ENCODE results near the gene SLC25A11.
A peak's percentile ranks its signal among the peaks of the same experiment; 100 is the strongest.

Gene SLC25A11

GRCh38 chr17:4945176-4945943 lies 5.5 kb upstream of the SLC25A11 start:
- no peak for TF ChIP-seq CTCF (IDR thresholded peaks at IDR 0.05; ENCODE audit: insufficient read depth, low read length, poor library complexity, severe bottlenecking)
- DNase-seq (ENCODE audit: extremely low read depth, insufficient read length) = peak; percentile 68

GRCh38 chr17:4944554-4945175 lies 4.8 kb upstream of the SLC25A11 start:
- no peak for TF ChIP-seq CTCF (IDR thresholded peaks at IDR 0.05; ENCODE audit: insufficient read depth, low read length, poor library complexity, severe bottlenecking)

More at GRCh38 chr17:4945176-4945943, 5.5 kb upstream of the SLC25A11 start:
- H3K36me3 ChIP-seq (ENCODE audit: control insufficient read depth, insufficient read depth, low read length) = peaks cover 24% of the 10 kb centered on the region
- H3K4me3 ChIP-seq (replicated peaks; ENCODE audit: low read depth, low read length) = peak overlapping the region; percentile 100
- H3K27me3 ChIP-seq (replicated peaks; ENCODE audit: control insufficient read depth, insufficient read depth, low read length) = no peaks in the 10 kb centered on the region

GRCh38 chr17:4944163-4944553 lies 4.3 kb upstream of the SLC25A11 start:
- Histone ChIP-seq H3K4me3 (replicated peaks; ENCODE audit: low read depth, low read length) (peak overlapping the region; percentile 100), H3K27me3 (replicated peaks; ENCODE audit: control insufficient read depth, insufficient read depth, low read length) (no peaks in the 10 kb centered on the region), H3K36me3 (ENCODE audit: control insufficient read depth, insufficient read depth, low read length) (peaks cover 24% of the 10 kb centered on the region)
- no peak for TF ChIP-seq CTCF (IDR thresholded peaks at IDR 0.05; ENCODE audit: insufficient read depth, low read length, poor library complexity, severe bottlenecking)
- no peak for DNase-seq (ENCODE audit: extremely low read depth, insufficient read length)

More at GRCh38 chr17:4944554-4945175, 4.8 kb upstream of the SLC25A11 start:
- H3K27me3 ChIP-seq (replicated peaks; ENCODE audit: control insufficient read depth, insufficient read depth, low read length) = no peaks in the 10 kb centered on the region
- peaks cover 24% of the 10 kb centered on the region for H3K36me3 ChIP-seq (ENCODE audit: control insufficient read depth, insufficient read depth, low read length)
- peak; percentile 57 for DNase-seq (ENCODE audit: extremely low read depth, insufficient read length)
- peak overlapping the region; percentile 100 for H3K4me3 ChIP-seq (replicated peaks; ENCODE audit: low read depth, low read length)

GRCh38 chr17:4942760-4943508 lies 3.1 kb upstream of the SLC25A11 start:
- DNase-seq (ENCODE audit: extremely low read depth, insufficient read length) = no peak
- Histone ChIP-seq H3K27me3 (replicated peaks; ENCODE audit: control insufficient read depth, insufficient read depth, low read length) (no peaks in the 10 kb centered on the region), H3K4me3 (replicated peaks; ENCODE audit: low read depth, low read length) (no peak overlapping the region), H3K36me3 (ENCODE audit: control insufficient read depth, insufficient read depth, low read length) (peaks cover 28% of the 10 kb centered on the region)
- no peak for TF ChIP-seq CTCF (IDR thresholded peaks at IDR 0.05; ENCODE audit: insufficient read depth, low read length, poor library complexity, severe bottlenecking)

- Histone ChIP-seq H3K36me3 (ENCODE audit: control insufficient read depth, insufficient read depth, low read length) (peaks cover 30% of the 10 kb centered on the region), H3K27me3 (replicated peaks; ENCODE audit: control insufficient read depth, insufficient read depth, low read length) (no peaks in the 10 kb centered on the region), H3K4me3 (replicated peaks; ENCODE audit: low read depth, low read length) (peak overlapping the region; percentile 89)
- TF ChIP-seq CTCF (IDR thresholded peaks at IDR 0.05; ENCODE audit: insufficient read depth, low read length, poor library complexity, severe bottlenecking) = no peak
- no peak for DNase-seq (ENCODE audit: extremely low read depth, insufficient read length)
These were observed 1.4 kb upstream of the SLC25A11 start for GRCh38 chr17:4941319-4941610.

Data from GM06990 (cell line).